ENCODE measurements around the gene TRIB2.
A peak's percentile ranks its signal among the peaks of the same experiment; 100 is the strongest.

TRIB2 gene

GRCh38 chr2:12716282-12717190, at the start of gene TRIB2:
Gene TRIB2 (plus strand): TSS chr2:12716936. CDS start chr2:12718308, 1,372 bp downstream.
- DNase-seq (ENCODE audit: insufficient read length, low spot score) (peak; percentile 67), FAIRE-seq (no peak)
- peak; percentile 42 for TF ChIP-seq CTCF (IDR thresholded peaks at IDR 0.05; ENCODE audit: insufficient read depth, missing control alignments)

GRCh38 chr2:12669036-12669435, 47.7 kb upstream of the TRIB2 start:
- no peak for FAIRE-seq
- DNase-seq (ENCODE audit: insufficient read length, low spot score): no peak
- TF ChIP-seq CTCF (IDR thresholded peaks at IDR 0.05; ENCODE audit: insufficient read depth, missing control alignments): no peak

GRCh38 chr2:12672711-12673315, 43.9 kb upstream of the TRIB2 start:
- no peak for FAIRE-seq

GRCh38 chr2:12674644-12675328, 42.0 kb upstream of the TRIB2 start:
- TF ChIP-seq CTCF (IDR thresholded peaks at IDR 0.05; ENCODE audit: insufficient read depth, missing control alignments): no peak
- FAIRE-seq (no peak), DNase-seq (ENCODE audit: insufficient read length, low spot score) (no peak)

More at GRCh38 chr2:12672711-12673315, 43.9 kb upstream of the TRIB2 start:
- TF ChIP-seq CTCF (IDR thresholded peaks at IDR 0.05; ENCODE audit: insufficient read depth, missing control alignments): no peak
- no peak for DNase-seq (ENCODE audit: insufficient read length, low spot score)

GRCh38 chr2:12675352-12675795, 41.4 kb upstream of the TRIB2 start:
- TF ChIP-seq CTCF (IDR thresholded peaks at IDR 0.05; ENCODE audit: insufficient read depth, missing control alignments): no peak
- FAIRE-seq (no peak), DNase-seq (ENCODE audit: insufficient read length, low spot score) (no peak)

- no peak for TF ChIP-seq CTCF (IDR thresholded peaks at IDR 0.05; ENCODE audit: insufficient read depth, missing control alignments)
- DNase-seq (ENCODE audit: insufficient read length, low spot score) (no peak), FAIRE-seq (no peak)
These were observed 40.9 kb upstream of the TRIB2 start for GRCh38 chr2:12675801-12676200.
